Sciatic nerve (tissue), 2 donors: ENCODE measurements around the gene KCNJ12. TPM values are rescaled to one million over a fixed set of nuclear protein-coding genes. Genes with fewer than 3 reads are reported as not detected.
"Not testable (repeated sequence)": the region's sequence is repeated elsewhere in the genome, so short reads cannot be mapped to it uniquely, and the experiment has no call there.

Experiments
- ATAC-seq: fragments of 200-7000 bp; cut with Tn5 transposase; one replicate; pipeline ENCODE4 v1.9.1; 2020; ENCODE audit warnings: mild to moderate bottlenecking, moderate library complexity
- DNase-seq: peaks from one replicate; pipeline ENCODE4 v3.0.0-alpha.2; 2020; ENCODE audit warnings: low spot score
- intact Hi-C: fragments of 100-400 bp; cut with DNase I; formaldehyde crosslinking; loops from one replicate; pipeline ENCODE4 v1.14.2; 2022
- total RNA-seq: library from RNA; stranded (reverse); fragmentation: NEBNext Ultra II Directional; extraction: Animal tissue kit (Norgen Biotek cat#: 25700); gene quantifications from one replicate; pipeline ENCODE4 v1.2.1, GENCODE V29; 2021
- donor health status: DM: no; HTN: no; CAD: no.
- donor health status: DM: no; HTN: no; CAD: no.

Gene KCNJ12
- total RNA-seq, 1 donor from 2014 or later: 1.0 TPM

DNA sequence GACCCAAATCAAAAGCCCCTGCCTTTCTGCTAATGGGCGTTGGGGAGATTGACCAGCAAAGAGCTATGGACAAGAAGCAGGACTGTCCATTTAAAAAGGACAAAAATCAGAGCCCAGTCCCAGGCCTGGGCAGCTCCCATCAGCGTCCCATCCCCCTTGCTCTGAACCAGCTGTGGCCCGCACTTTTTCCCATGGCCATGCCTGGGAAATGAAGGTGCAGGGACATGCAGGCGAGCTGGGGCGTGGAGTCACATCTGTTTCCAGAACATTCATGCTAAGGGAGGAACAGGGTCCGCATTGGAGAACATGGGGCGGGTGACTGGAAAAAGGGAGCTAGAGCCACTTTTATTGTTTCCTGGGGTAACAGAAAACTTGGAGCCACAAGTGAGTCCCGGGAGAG lies 50.7 kb downstream of the KCNJ12 start:
- DNase-seq, ATAC-seq, intact Hi-C loops: not testable (repeated sequence)

DNA sequence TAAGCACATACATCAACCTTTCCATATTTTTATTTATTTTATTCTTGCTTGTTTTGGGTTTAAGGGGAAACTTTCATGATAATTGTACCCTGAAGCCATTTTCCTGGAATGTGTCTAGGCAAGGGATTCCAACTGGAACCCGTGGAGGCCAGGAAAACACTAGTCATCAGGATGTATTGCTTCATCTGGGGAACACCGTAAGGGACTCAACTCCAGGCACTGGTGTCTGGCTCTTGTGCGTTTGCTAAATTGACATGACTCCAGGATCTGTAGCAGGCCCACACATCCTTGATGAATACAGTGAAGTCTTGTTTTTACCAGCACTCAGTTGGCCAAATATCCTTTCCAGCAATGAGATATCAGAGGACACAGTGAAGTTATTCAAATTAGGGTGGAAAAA lies 51.6 kb downstream of the KCNJ12 start:
- peak; percentile 60 for ATAC-seq
- DNase-seq, intact Hi-C loops: not testable (repeated sequence)

DNA sequence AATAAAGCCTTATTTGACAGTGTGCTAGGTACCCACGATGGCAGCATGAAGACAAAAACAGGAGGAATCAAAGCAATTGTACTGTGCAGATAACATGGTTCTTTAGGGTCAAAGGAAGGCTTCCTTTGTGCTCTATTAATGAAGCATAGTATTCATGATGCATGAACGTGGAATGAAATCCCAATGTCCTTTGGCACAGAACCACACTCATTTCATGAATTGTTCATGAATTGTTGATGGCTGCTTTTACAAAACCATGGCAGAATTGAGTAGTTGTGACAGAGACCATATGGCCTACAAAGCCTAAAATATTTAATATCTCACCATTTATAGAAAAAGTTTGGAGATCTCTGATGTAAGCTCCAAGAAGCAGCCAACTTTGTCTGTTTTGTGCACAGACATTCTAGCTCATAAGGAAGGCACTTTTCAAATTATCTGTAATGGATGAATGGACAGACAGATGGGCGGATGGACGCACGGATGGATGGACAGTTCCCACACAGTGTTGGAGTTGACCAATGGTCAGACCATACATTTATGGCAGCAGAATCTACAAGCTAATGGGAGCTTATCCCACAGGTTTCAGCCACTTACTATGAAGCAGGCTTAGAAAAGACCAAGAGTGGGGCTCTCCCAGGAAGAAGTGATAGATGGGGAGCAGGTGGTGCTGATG lies 52.7 kb downstream of the KCNJ12 start:
- intact Hi-C loops, DNase-seq, ATAC-seq: not testable (repeated sequence)

- peak; percentile 36 for ATAC-seq
- intact Hi-C loops: not testable (repeated sequence)
Observed at GRCh38 chr17:21429921-21430628, 53.9 kb downstream of the KCNJ12 start.

DNA sequence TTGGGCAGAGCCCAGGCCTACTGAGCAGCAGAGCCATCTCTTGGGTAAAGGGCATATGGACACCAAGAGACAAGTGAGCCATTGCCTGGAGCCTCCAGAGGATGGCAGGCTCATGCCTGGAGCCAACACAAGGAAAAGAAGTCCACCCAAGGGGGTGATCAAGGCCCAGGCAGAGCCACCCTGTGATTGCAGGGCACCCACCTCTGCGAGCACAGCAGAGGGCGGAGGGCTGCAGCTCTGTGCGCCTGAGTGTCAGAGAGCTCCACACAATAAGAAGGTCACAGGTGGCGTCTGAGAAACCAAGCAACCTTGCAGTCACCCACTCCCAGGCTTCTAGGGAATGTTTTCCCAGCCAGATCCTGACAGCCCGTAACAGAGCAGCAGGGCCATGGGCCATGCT lies 57.8 kb downstream of the KCNJ12 start:
- ATAC-seq, DNase-seq, intact Hi-C loops: not testable (repeated sequence)

More at GRCh38 chr17:21429921-21430628, 53.9 kb downstream of the KCNJ12 start:
- not testable (repeated sequence) for DNase-seq

- intact Hi-C loops, ATAC-seq: not testable (repeated sequence)
Observed at GRCh38 chr17:21434976-21435375, 58.8 kb downstream of the KCNJ12 start.

DNA sequence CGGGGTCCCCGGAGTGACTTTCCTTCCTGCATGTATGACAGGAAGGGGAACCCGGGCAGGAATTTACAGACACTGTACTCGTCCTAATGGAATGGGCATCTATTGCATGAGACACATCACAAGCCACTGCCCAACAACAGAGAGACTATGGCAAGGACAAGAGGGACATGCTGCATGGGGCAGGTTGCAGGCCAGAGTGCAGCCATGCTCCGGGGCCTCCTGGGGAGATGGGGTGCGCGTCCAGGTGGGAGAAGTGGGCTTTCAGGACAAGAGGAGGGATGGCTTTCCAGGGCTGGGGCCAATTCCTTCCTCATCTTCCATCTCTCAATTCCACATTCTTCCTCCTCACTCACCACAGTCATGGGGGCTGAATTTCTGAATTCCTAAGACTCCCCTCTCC lies 60.3 kb downstream of the KCNJ12 start:
- DNase-seq, ATAC-seq, intact Hi-C loops: not testable (repeated sequence)

More at GRCh38 chr17:21434976-21435375, 58.8 kb downstream of the KCNJ12 start:
- DNase-seq: not testable (repeated sequence)

DNA sequence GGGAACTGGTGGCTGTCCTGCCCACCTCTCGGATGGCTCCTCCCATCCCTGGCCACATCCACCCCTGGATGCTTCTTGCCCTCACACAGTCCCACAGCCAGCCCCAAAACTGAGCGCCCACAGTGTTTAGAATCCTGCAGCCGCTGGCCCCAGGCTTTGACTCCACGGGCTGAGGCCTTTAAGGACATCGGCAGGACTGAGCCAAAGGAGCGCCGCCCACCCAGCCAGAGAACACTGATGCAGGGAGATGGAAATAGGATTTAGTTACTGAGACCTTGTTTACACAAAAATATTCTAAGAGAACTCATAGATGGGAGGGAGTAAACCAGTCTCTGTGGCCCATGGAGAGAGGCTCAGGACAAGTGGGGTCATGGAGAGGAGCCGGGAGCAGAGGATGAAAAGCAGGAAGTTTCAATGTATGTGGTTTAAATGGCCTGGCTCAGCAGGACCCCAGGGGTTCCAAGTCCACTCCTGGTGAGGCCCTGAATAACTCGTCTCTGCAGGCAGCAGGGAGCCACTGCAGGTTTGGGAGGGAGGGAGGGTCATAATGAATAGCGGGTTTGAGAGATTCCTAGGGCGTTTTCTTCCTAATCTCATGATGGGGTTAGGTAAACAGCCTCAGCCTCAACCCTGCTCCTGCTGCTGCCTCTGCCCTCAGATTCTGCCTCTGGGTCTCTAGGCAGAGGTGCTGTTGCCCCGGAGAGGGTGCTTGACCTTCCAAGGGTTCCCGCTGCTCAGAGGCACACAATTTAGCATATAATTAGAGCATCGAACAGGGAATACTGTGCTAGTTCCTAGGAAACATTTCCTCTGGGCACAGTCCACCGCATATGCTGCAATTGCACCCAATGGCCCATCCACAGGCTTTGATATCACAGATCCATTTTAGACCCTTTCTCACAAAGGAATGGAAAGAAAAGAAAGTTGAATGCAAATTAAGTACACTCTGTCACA lies 61.0 kb downstream of the KCNJ12 start:
- peak; percentile 48 for ATAC-seq
- intact Hi-C loops, DNase-seq: not testable (repeated sequence)

GRCh38 chr17:21438316-21439014 lies 62.3 kb downstream of the KCNJ12 start:
- intact Hi-C loops, ATAC-seq, DNase-seq: not testable (repeated sequence)

GRCh38 chr17:21439015-21439336 lies 62.8 kb downstream of the KCNJ12 start:
- DNase-seq, intact Hi-C loops, ATAC-seq: not testable (repeated sequence)

DNA sequence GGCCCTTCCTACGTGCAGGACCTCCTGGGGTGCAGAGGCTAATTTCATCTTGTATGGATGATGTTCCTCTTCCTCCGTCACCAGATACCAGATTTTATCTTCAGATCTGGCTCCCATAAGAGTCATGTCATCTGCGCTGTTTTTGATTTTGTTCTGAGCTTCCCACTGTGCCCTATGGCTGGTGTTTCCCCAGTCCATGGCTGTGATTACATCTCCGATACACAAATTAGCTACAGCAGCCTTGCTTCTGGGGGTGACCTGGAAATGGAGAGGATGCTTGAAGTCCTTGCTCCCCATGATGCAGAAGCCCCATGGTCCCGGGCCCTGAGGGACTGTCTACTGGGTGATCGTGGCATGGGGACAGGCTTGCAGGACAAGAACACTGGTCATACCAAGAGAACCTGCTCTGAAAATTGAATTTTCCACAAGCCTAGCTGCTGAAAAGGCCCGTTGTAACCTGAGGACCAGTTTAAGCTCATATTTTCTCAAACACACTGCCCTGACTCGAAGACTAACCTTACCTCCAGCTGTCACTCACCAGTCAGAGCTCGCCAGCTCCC lies 69.0 kb downstream of the KCNJ12 start:
- DNase-seq: no peak
- no peak for ATAC-seq
- intact Hi-C loops: no loop called here

GRCh38 chr17:21447552-21447951 lies 71.4 kb downstream of the KCNJ12 start:
- DNase-seq, intact Hi-C loops, ATAC-seq: not testable (repeated sequence)

GRCh38 chr17:21449891-21450290 lies 73.7 kb downstream of the KCNJ12 start:
- intact Hi-C loops, DNase-seq: not testable (repeated sequence)
- ATAC-seq: peak; percentile 49

DNA sequence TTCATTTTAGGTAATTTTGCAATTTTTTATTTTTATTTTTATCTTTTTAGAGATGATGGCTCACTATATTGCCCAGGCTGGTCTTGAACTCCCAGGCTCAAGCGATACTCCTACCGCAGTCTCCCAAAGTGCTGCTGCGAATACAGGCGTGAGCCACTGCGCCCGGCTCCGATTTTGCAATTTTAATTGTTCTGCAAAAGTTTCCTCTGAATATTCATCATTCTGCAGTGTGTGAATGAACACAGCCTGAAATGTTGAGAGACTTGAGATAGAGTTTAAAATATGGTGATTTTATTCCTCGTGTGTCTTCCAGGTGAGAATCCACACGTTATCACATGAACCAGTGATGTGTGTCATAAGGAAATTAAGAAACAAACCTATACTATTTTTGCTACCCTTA lies 75.8 kb downstream of the KCNJ12 start:
- ATAC-seq (no peak), DNase-seq (no peak)
- intact Hi-C loops: no loop called here

- DNase-seq (peak; percentile 67), ATAC-seq (peak; percentile 85)
- intact Hi-C loops: no loop called here
Observed at GRCh38 chr17:21452377-21453143, 76.4 kb downstream of the KCNJ12 start.

DNA sequence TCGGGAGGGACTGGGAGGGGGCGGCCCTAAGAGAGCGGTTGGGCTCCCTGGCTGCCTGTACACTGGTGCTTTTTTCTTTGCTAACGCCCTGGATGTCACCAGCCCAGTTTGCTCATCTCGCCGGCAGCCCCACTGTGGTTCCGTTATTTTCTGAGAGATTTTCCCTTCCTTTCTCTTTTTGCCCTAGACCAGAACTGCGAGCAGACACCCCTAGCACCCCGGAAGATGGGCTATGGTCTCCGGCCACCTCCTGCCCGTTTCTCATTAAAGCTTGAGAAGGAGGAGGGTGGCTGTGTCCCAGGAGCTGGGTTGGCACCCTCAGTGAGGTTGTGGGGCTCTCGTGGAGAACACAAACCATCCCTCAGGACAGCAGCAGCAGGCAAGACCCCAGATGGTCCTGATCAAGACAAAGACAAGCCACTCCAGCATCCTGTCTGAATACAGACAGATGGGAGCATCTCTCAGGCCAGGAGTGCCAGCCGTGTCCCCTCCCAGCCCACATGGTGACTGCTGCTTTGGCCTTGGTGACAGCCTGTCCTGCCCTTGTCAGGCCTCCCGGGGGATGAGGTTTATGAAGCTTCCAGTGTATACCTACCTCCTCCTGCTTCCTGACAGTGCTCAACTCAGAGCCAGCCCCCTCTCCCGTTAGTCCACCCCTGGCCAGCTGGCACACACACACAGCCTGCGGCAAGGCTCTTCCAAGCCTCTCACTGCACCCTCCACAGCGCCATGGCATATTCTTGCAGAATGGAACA lies 77.2 kb downstream of the KCNJ12 start:
- intact Hi-C loops: no loop called here
- no peak for ATAC-seq

GRCh38 chr17:21454006-21454405 lies 77.8 kb downstream of the KCNJ12 start:
- DNase-seq, ATAC-seq, intact Hi-C loops: not testable (repeated sequence)

More for the DNA sequence above, 77.2 kb downstream of the KCNJ12 start:
- no peak for DNase-seq
